Large intestine (tissue), 3 donors: ENCODE data around the gene KL. TPM values are rescaled to one million over a fixed set of nuclear protein-coding genes. Genes with fewer than 3 reads are reported as not detected.

ENCODE experiments used
- DNase-seq, 2 donors: peaks; one replicate each; pipeline versions ENCODE4 v3.0.0 to v3.0.0-alpha.2; 2013
- H3K27ac ChIP-seq: one replicate; pipeline ENCODE4 v1.5.1; 2013; ENCODE audit warnings: low read length
- H3K27me3 ChIP-seq: 2 replicates; pipeline ENCODE4 v1.6.1; 2013; ENCODE audit warnings: low read length; ENCODE audit not compliant: control insufficient read depth, insufficient read depth
- H3K36me3 ChIP-seq: 2 replicates; pipeline ENCODE4 v1.6.1; 2013; ENCODE audit warnings: low read length; ENCODE audit not compliant: control insufficient read depth, insufficient read depth
- H3K4me1 ChIP-seq: one replicate; pipeline ENCODE4 v1.6.1; 2013; ENCODE audit warnings: low read length; ENCODE audit not compliant: control insufficient read depth, insufficient read depth
- H3K4me3 ChIP-seq: one replicate; pipeline ENCODE4 v1.5.1; 2013; ENCODE audit warnings: low read length
- H3K9me3 ChIP-seq: one replicate; pipeline ENCODE4 v1.6.1; 2013; ENCODE audit warnings: mild to moderate bottlenecking, low read depth, low read length, moderate library complexity; ENCODE audit not compliant: control insufficient read depth
- WGBS: methylation state at CpG from one replicate; pipeline ENCODE4 v1.1.5; 2013; ENCODE audit warnings: low lambda C conversion rate; ENCODE audit not compliant: insufficient coverage; 5-methylcytosine and 5-hydroxymethylcytosine counted together
- polyA plus RNA-seq: library from polyadenylated mRNA; unstranded; fragments of 120-200 nt; gene quantifications from one replicate; pipeline ENCODE4 v1.2.1, GENCODE V29; 2013

The KL gene
- polyA plus RNA-seq, 1 donor: 3.9 TPM

- peaks cover 5% of the 10 kb centered on the region for H3K9me3 ChIP-seq
- DNase-seq: no peak
- no peaks in the 10 kb centered on the region for H3K36me3 ChIP-seq
- H3K27ac ChIP-seq: no peak overlapping the region
- H3K4me1 ChIP-seq: no peaks in the 10 kb centered on the region
- no peaks in the 10 kb centered on the region for H3K27me3 ChIP-seq
- H3K4me3 ChIP-seq: no peak overlapping the region
- no CpG with 5 or more reads among the region's 2 CpGs for WGBS
These were observed 12.7 kb upstream of the KL start for GRCh38 chr13:33003458-33004019.

GRCh38 chr13:33004511-33004910 lies 11.7 kb upstream of the KL start:
- no peak overlapping the region for H3K27ac ChIP-seq
- no peaks in the 10 kb centered on the region for H3K27me3 ChIP-seq
- no CpG with 5 or more reads among the region's 3 CpGs for WGBS
- no peaks in the 10 kb centered on the region for H3K36me3 ChIP-seq
- H3K4me3 ChIP-seq: no peak overlapping the region
- DNase-seq: peak in 1 of 2 donors; percentile 17
- H3K9me3 ChIP-seq: peaks cover 5% of the 10 kb centered on the region
- H3K4me1 ChIP-seq: no peaks in the 10 kb centered on the region

GRCh38 chr13:33006134-33006533 lies 10.1 kb upstream of the KL start:
- H3K4me1 ChIP-seq: no peaks in the 10 kb centered on the region
- WGBS: no CpG with 5 or more reads among the region's 2 CpGs
- H3K27ac ChIP-seq: no peak overlapping the region
- H3K9me3 ChIP-seq: peaks cover 5% of the 10 kb centered on the region
- no peaks in the 10 kb centered on the region for H3K27me3 ChIP-seq
- no peak for DNase-seq
- H3K36me3 ChIP-seq: no peaks in the 10 kb centered on the region
- no peak overlapping the region for H3K4me3 ChIP-seq

- Histone ChIP-seq H3K4me1 (no peaks in the 10 kb centered on the region), H3K27me3 (no peaks in the 10 kb centered on the region), H3K4me3 (no peak overlapping the region), H3K36me3 (no peaks in the 10 kb centered on the region), H3K9me3 (peaks cover 5% of the 10 kb centered on the region), H3K27ac (no peak overlapping the region)
- DNase-seq: no peak
- 52% methylated on average over 2 of the region's 3 CpGs for WGBS
These were observed 9.6 kb upstream of the KL start for GRCh38 chr13:33006638-33007037.

GRCh38 chr13:33007237-33007636 lies 9.0 kb upstream of the KL start:
- Histone ChIP-seq H3K4me3 (no peak overlapping the region), H3K4me1 (no peaks in the 10 kb centered on the region), H3K36me3 (no peaks in the 10 kb centered on the region), H3K27ac (no peak overlapping the region), H3K9me3 (peaks cover 5% of the 10 kb centered on the region), H3K27me3 (no peaks in the 10 kb centered on the region)
- 60% methylated on average over 2 of the region's 2 CpGs for WGBS
- DNase-seq: no peak

GRCh38 chr13:33007950-33008349 lies 8.3 kb upstream of the KL start:
- no peak overlapping the region for H3K27ac ChIP-seq
- no peaks in the 10 kb centered on the region for H3K36me3 ChIP-seq
- H3K9me3 ChIP-seq: peaks cover 5% of the 10 kb centered on the region
- no peak overlapping the region for H3K4me3 ChIP-seq
- H3K27me3 ChIP-seq: no peaks in the 10 kb centered on the region
- WGBS: no CpG with 5 or more reads among the region's 3 CpGs
- no peaks in the 10 kb centered on the region for H3K4me1 ChIP-seq
- DNase-seq: no peak

GRCh38 chr13:33008946-33009722 lies 7.1 kb upstream of the KL start:
- Histone ChIP-seq H3K4me3 (no peak overlapping the region), H3K27me3 (no peaks in the 10 kb centered on the region), H3K27ac (no peak overlapping the region), H3K36me3 (no peaks in the 10 kb centered on the region), H3K9me3 (peaks cover 5% of the 10 kb centered on the region), H3K4me1 (no peaks in the 10 kb centered on the region)
- DNase-seq: no peak
- 70% methylated on average over 4 of the region's 5 CpGs for WGBS

GRCh38 chr13:33011828-33012470 lies 4.3 kb upstream of the KL start:
- Histone ChIP-seq H3K9me3 (peaks cover 5% of the 10 kb centered on the region), H3K27ac (no peak overlapping the region), H3K4me1 (peaks cover 3% of the 10 kb centered on the region), H3K27me3 (peaks cover 17% of the 10 kb centered on the region), H3K36me3 (no peaks in the 10 kb centered on the region), H3K4me3 (no peak overlapping the region)
- 89% methylated on average over 4 of the region's 5 CpGs for WGBS
- no peak for DNase-seq

- peaks cover 3% of the 10 kb centered on the region for H3K4me1 ChIP-seq
These were observed 1.9 kb upstream of the KL start for GRCh38 chr13:33014291-33014690.

GRCh38 chr13:33015241-33015668 lies 968 bp upstream of the KL start:
- H3K27me3 ChIP-seq: peaks cover 21% of the 10 kb centered on the region
- no CpG with 5 or more reads among the region's 8 CpGs for WGBS
- no peaks in the 10 kb centered on the region for H3K9me3 ChIP-seq
- H3K4me1 ChIP-seq: peaks cover 3% of the 10 kb centered on the region
- no peak overlapping the region for H3K27ac ChIP-seq
- no peak overlapping the region for H3K4me3 ChIP-seq
- peak in 1 of 2 donors; percentile 6 for DNase-seq
- H3K36me3 ChIP-seq: no peaks in the 10 kb centered on the region

More at GRCh38 chr13:33014291-33014690, 1.9 kb upstream of the KL start:
- Histone ChIP-seq H3K4me3 (no peak overlapping the region), H3K9me3 (no peaks in the 10 kb centered on the region), H3K36me3 (no peaks in the 10 kb centered on the region), H3K27me3 (peaks cover 21% of the 10 kb centered on the region), H3K27ac (no peak overlapping the region)
- WGBS: 100% methylated on average over 1 of the region's 4 CpGs
- DNase-seq: no peak
